B cell (primary cell): ENCODE data around the gene HOXD8. TPM values are rescaled to one million over a fixed set of nuclear protein-coding genes. Genes with fewer than 3 reads are reported as not detected.

Experiments
- ATAC-seq: fragments of 200-7000 bp; cut with Tn5 transposase; one replicate; pipeline ENCODE4 v1.10.0; 2021; ENCODE audit warnings: low read depth, mild to moderate bottlenecking, moderate number of reproducible peaks, moderate library complexity
- CTCF ChIA-PET: fragments of 350-600 bp; sonication (Branson Sonifier 250); formaldehyde crosslinking; loops from one replicate; lab custom pipeline; 2021; ENCODE audit warnings: antibody characterized with exemption, inconsistent platforms; lab: Charles Lee
- POLR2A ChIA-PET: fragments of 350-600 bp; sonication (Branson Sonifier 250); formaldehyde crosslinking; loops from one replicate; lab custom pipeline; 2021; ENCODE audit warnings: antibody characterized with exemption; lab: Charles Lee
- DNase-seq: peaks from one replicate; pipeline ENCODE4 v3.0.0; 2013
- H2AFZ ChIP-seq: 2 replicates; pipeline ENCODE4 v1.6.1; 2012; ENCODE audit warnings: mild to moderate bottlenecking, low read depth, low read length; ENCODE audit not compliant: insufficient read depth, poor library complexity, severe bottlenecking
- H3K27ac ChIP-seq, 2 donors: 1 replicate in 1 of 2; 2 replicates in 1 of 2; pipeline ENCODE4 v1.5.1; 2012 to 2013; ENCODE audit warnings: low read length in 2 of 2, mild to moderate bottlenecking in 2 of 2, moderate library complexity in 1 of 2
- H3K27me3 ChIP-seq, 4 experiments: fragments of 200-600 bp in 1 of 4; sonication (generic) in 1 of 4; replicated peaks in 1 of 4; 1 replicate in 2 of 4; 2 replicates in 2 of 4; pipeline versions ENCODE4 v1.6.1 to v1.7.0; 2013 to 2016; ENCODE audit warnings: low read length in 3 of 4, mild to moderate bottlenecking in 2 of 4, mixed read lengths in 1 of 4, moderate library complexity in 1 of 4; ENCODE audit not compliant: insufficient read depth in 4 of 4, control insufficient read depth in 3 of 4; ENCODE audit errors: control extremely low read depth in 1 of 4
- H3K36me3 ChIP-seq, 2 experiments: replicated peaks in 1 of 2; 1 replicate in 1 of 2; 2 replicates in 1 of 2; pipeline versions ENCODE4 v1.6.1 to v1.7.1; 2013; ENCODE audit warnings: low read length in 1 of 2; ENCODE audit not compliant: insufficient read depth in 2 of 2, control insufficient read depth in 1 of 2; ENCODE audit errors: control extremely low read depth in 1 of 2, extremely low read depth in 1 of 2
- H3K4me1 ChIP-seq, 2 donors: fragments of 200-600 bp in 1 of 2; sonication (generic) in 1 of 2; 1 replicate in 1 of 2; 2 replicates in 1 of 2; pipeline versions ENCODE4 v1.5.1 to v1.6.1; 2013 to 2017; ENCODE audit warnings: low read length in 2 of 2; ENCODE audit not compliant: control insufficient read depth in 2 of 2, insufficient read depth in 2 of 2
- H3K4me2 ChIP-seq: replicated peaks from 2 replicates; pipeline ENCODE3; 2012; ENCODE audit warnings: mild to moderate bottlenecking, low read depth, low read length; ENCODE audit not compliant: poor library complexity, severe bottlenecking
- H3K4me3 ChIP-seq, 5 experiments: fragments of 200-600 bp in 1 of 5; sonication (generic) in 1 of 5; 1 replicate in 3 of 5; 2 replicates in 2 of 5; pipeline versions ENCODE4 v1.5.1 to v1.7.0; 2011 to 2016; ENCODE audit warnings: low read length in 4 of 5, mild to moderate bottlenecking in 4 of 5, low read depth in 2 of 5, control low read depth in 1 of 5, moderate library complexity in 1 of 5; ENCODE audit not compliant: insufficient read depth in 1 of 5; ENCODE audit errors: control extremely low read depth in 1 of 5, extremely low read depth in 1 of 5
- H3K79me2 ChIP-seq: fragments of 200-600 bp; sonication (generic); one replicate; pipeline ENCODE4 v1.6.0; 2016; ENCODE audit warnings: low read length; ENCODE audit not compliant: control insufficient read depth, insufficient read depth
- H3K9ac ChIP-seq: fragments of 200-600 bp; sonication (generic); 2 replicates; pipeline ENCODE4 v1.6.1; 2017; ENCODE audit warnings: mild to moderate bottlenecking, low read length, moderate library complexity
- H3K9me3 ChIP-seq, 3 donors: one replicate each; pipeline versions ENCODE4 v1.6.1 to v1.7.1; 2013; ENCODE audit warnings: low read length in 2 of 3; ENCODE audit not compliant: control insufficient read depth in 2 of 3, insufficient read depth in 1 of 3; ENCODE audit errors: control extremely low read depth in 1 of 3
- H4K20me1 ChIP-seq: 2 replicates; pipeline ENCODE4 v1.6.0; 2012; ENCODE audit warnings: mild to moderate bottlenecking, low read length; ENCODE audit not compliant: insufficient read depth, control insufficient read depth, poor library complexity, severe bottlenecking
- H3K27ac Mint-ChIP-seq: one replicate; pipeline ENCODE4 v1.8.0; 2021; ENCODE audit warnings: mixed read lengths
- H3K27me3 Mint-ChIP-seq: one replicate; pipeline ENCODE4 v1.8.0; 2021; ENCODE audit warnings: mixed read lengths
- H3K4me1 Mint-ChIP-seq: one replicate; pipeline ENCODE4 v1.8.0; 2021; ENCODE audit warnings: mixed read lengths
- H3K4me3 Mint-ChIP-seq: one replicate; pipeline ENCODE4 v1.8.0; 2021; ENCODE audit warnings: mixed read lengths
- H3K9me3 Mint-ChIP-seq: one replicate; pipeline ENCODE4 v1.8.0; 2022; ENCODE audit warnings: mixed read lengths; ENCODE audit not compliant: insufficient read depth
- CTCF ChIP-seq: fragments of 200-600 bp; IDR thresholded peaks from one replicate; pipeline ENCODE4 v1.8.0; 2022; ENCODE audit warnings: antibody characterized with exemption, mild to moderate bottlenecking
- EZH2 ChIP-seq: IDR thresholded peaks from 2 replicates; pipeline ENCODE4 v1.6.1; 2012; ENCODE audit warnings: borderline replicate concordance, low read depth, mild to moderate bottlenecking, moderate library complexity, low read length; ENCODE audit not compliant: insufficient read depth, poor library complexity, severe bottlenecking
- WGBS: methylation state at CpG from one replicate; pipeline ENCODE4 v1.1.5; 2013; ENCODE audit warnings: missing lambda C conversion rate; ENCODE audit not compliant: insufficient coverage; 5-methylcytosine and 5-hydroxymethylcytosine counted together
- intact Hi-C: fragments of 100-400 bp; cut with micrococcal nuclease; formaldehyde crosslinking; loops from one replicate; pipeline ENCODE4 v1.10.0; 2022
- polyA plus RNA-seq: library from polyadenylated mRNA; depleted of rRNA; stranded (reverse); fragments of >200 nt; gene quantifications from 2 replicates; pipeline ENCODE4 v1.2.3, GENCODE V29; 2012
- total RNA-seq, 2 donors: library from RNA; stranded (reverse); fragments of 120-200 nt in 1 of 2; gene quantifications; 1 replicate in 1 of 2; 2 replicates in 1 of 2; pipeline versions ENCODE4 v1.2.3 to v1.2.4, GENCODE V29; 2013 to 2022

The HOXD8 gene
- total and polyA plus RNA-seq, 2 donors (not counting 1 experiment from before 2014, with no cell fraction given) = not detected

- POLR2A ChIA-PET = no interaction called here
- WGBS = 29% methylated on average over 1 of the region's 7 CpGs
- peaks cover 11% of the 10 kb centered on the region for H3K4me1 Mint-ChIP-seq
Measured at GRCh38 chr2:176103194-176103593, 26.3 kb upstream of the HOXD8 start.

More at GRCh38 chr2:176103194-176103593, 26.3 kb upstream of the HOXD8 start:
- H2AFZ ChIP-seq = no peak overlapping the region
- no peaks in the 10 kb centered on the region for H4K20me1 ChIP-seq
- H3K4me1 ChIP-seq = peaks cover 3 to 42% of the 10 kb centered on the region in 2 donors
- intact Hi-C loops = no loop called here
- Mint-ChIP-seq H3K27me3 (peaks cover 74% of the 10 kb centered on the region), H3K4me3 (no peak overlapping the region), H3K9me3 (no peaks in the 10 kb centered on the region), H3K27ac (no peak overlapping the region)
- no peaks in the 10 kb centered on the region for H3K79me2 ChIP-seq
- peaks cover 0 to 58% (median 0%) of the 10 kb centered on the region in 3 donors for H3K9me3 ChIP-seq
- DNase-seq (no peak), ATAC-seq (no peak)
- peaks cover 0 to 91% (median 59%) of the 10 kb centered on the region in 4 experiments for H3K27me3 ChIP-seq
- no peak for TF ChIP-seq EZH2
- no peak for TF ChIP-seq CTCF
- H3K27ac ChIP-seq = no peak overlapping the region
- CTCF ChIA-PET = interaction anchor here (1.2 to 1.3 kb wide), 2 partner anchors 8 to 451 kb away, joined by 3 to 4 read pairs; no protein-coding TSS in a partner anchor
- H3K36me3 ChIP-seq = no peaks in the 10 kb centered on the region
- H3K4me3 ChIP-seq = no peak overlapping the region
- no peak overlapping the region for H3K4me2 ChIP-seq
- H3K9ac ChIP-seq = no peak overlapping the region
